AG10803 (cell line): ENCODE measurements around the gene SSRP1.
A peak's percentile ranks its signal among the peaks of the same experiment; 100 is the strongest.
"Not testable (repeated sequence)": the region's sequence is repeated elsewhere in the genome, so short reads cannot be mapped to it uniquely, and the experiment has no call there.

Experiments
- DNase-seq: peaks from one replicate; pipeline ENCODE4 v3.0.0; 2010; ENCODE audit warnings: low read depth
- H3K4me3 ChIP-seq: 2 replicates; pipeline ENCODE4 v1.5.1; 2011; ENCODE audit warnings: mild to moderate bottlenecking, low read length, control low read depth
- TF ChIP-seq, protein P1 (sequence below): conservative IDR thresholded peaks from 2 replicates; pipeline ENCODE4 v1.5.1; 2011; ENCODE audit warnings: mild to moderate bottlenecking, low read length, control low read depth, inconsistent platforms

SSRP1 gene

DNA sequence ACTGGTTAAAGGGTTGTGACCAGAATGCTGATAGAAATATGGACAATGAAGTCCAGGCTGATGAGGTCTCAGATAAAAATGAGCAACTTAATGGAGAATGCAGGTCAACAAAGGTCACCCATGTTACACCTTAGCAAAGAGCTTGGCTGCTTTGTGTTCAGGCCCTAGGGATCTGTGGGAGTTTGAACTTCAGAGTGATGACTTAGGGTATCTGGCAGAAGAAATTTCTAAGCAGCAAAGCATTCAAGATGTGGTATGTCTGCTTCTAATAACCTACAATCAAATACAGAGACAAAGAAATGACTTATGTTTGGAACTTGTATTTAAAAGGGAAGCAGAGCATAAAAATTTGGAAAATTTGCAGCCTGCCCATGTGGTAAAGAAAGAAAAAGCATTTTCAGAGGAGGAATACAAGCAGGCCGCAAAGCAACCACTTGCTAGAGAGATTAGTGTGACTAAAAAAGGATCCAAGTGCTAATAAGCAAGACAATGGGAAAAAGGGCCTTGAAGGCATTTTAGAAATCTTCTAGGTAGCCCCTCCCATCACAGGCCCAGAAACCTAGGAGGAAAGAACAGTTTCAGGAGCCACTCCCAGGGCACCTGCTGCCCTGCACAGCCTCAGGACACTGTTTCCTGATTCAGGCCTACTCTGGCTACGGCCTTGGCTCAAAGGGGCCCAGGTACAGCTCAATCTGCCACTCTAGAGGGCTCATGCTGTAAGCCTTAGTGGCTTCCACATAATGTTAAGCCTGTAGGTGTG lies 52.3 kb downstream of the SSRP1 start:
- no peak overlapping the region for H3K4me3 ChIP-seq
- DNase-seq: peak; percentile 66
- TF ChIP-seq, protein P1, sequence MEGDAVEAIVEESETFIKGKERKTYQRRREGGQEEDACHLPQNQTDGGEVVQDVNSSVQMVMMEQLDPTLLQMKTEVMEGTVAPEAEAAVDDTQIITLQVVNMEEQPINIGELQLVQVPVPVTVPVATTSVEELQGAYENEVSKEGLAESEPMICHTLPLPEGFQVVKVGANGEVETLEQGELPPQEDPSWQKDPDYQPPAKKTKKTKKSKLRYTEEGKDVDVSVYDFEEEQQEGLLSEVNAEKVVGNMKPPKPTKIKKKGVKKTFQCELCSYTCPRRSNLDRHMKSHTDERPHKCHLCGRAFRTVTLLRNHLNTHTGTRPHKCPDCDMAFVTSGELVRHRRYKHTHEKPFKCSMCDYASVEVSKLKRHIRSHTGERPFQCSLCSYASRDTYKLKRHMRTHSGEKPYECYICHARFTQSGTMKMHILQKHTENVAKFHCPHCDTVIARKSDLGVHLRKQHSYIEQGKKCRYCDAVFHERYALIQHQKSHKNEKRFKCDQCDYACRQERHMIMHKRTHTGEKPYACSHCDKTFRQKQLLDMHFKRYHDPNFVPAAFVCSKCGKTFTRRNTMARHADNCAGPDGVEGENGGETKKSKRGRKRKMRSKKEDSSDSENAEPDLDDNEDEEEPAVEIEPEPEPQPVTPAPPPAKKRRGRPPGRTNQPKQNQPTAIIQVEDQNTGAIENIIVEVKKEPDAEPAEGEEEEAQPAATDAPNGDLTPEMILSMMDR: no peak

- DNase-seq: peak; percentile 18
- not testable (repeated sequence) for H3K4me3 ChIP-seq
Observed at GRCh38 chr11:57281546-57281945, 54.1 kb downstream of the SSRP1 start.

DNA sequence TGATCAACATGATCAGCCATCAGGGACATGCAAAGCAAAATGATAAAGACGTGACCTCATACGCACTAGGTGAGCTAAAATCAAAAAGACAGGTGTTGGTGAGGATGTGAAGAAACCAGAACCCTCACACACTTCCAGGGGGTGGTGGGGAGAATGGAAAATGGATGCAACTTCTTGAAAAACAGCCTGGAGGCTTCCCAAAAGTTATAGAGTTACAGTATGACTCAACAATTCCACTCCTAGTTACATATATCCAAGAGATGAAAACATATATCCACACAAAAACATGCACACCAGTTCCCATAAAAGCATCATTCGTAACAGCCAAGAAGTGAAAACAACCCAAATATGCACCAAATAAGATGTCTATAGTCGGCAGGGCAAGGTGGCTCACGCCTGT lies 56.6 kb downstream of the SSRP1 start:
- peak; percentile 50 for DNase-seq
- TF ChIP-seq, protein P1: no peak
- H3K4me3 ChIP-seq: no peak overlapping the region

DNA sequence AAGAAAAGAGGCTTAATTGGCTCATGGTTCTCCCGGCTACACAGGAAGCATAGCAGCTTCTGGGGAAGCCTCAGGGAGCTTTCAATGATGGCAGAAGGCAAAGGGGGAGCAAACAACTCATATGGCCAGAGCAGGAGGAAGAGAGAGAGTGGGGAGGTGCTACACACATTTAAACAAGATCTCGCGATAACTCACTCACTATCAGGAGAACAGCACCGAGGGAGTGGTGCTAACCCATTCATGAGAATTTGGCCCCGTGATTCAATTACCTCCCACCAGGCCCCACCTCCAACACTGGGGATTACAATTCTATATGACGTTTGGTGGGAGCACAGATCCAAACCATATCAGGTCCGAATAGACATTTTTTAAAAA lies 57.0 kb downstream of the SSRP1 start:
- no peak for DNase-seq
- TF ChIP-seq, protein P1: no peak
- H3K4me3 ChIP-seq: no peak overlapping the region

DNA sequence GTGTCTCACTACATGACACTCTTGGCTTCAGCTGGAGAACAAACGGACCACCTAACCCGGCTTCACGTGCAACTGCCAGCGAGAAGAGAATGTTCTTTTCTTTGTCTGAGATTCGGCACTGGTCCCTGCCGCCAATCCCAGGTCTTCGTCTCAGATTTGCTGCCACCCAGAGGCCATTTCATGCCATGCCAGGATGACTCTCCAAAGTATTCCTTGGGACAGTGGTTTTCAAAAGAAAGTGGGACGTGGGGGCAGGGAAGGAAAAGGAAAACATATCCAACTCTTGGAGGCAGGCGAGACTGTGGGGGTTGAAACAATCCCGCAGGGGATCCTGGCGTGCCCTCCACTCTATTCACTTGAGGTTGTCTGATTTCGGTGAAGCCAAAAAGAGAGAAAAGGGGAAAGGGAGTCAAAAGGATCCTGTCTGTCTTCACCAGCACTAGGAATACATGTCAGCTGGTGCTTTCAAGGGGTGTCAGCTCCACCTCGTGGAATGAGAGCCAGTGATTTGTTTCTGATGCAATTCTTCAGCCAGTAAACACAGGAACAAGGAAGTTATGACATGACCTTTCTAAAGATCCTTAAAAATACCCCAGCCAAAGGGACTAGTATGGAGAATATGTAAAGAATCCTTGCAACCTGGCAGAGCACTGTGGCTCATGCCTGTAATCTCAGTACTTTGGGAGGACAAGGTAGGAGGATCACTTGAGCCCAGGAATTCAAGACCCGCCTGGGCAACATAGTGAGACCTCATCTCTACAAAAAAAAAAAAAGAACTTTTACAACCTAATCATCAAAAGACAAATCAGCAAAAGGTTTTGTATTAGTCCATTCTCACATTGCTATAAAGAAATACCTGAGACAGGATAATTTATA lies 57.6 kb downstream of the SSRP1 start:
- peak; percentile 93 for DNase-seq
- TF ChIP-seq, protein P1: peak; percentile 83
- H3K4me3 ChIP-seq: peak overlapping the region; percentile 21; the same call in 1 of the 2 replicates

GRCh38 chr11:57276971-57277675 lies 58.6 kb downstream of the SSRP1 start:
- TF ChIP-seq, protein P1: no peak
- no peak for DNase-seq
- no peak overlapping the region for H3K4me3 ChIP-seq

GRCh38 chr11:57276169-57276970 lies 59.3 kb downstream of the SSRP1 start:
- no peak for DNase-seq
- H3K4me3 ChIP-seq: no peak overlapping the region
- TF ChIP-seq, protein P1: no peak
